HEK293T (cell line): ENCODE results near the gene FAM170B.

Experiments
- SP1 ChIP-seq: fragments of 450-650 bp; IDR thresholded peaks from 2 replicates; pipeline ENCODE4 v1.6.1; 2017
- SUZ12 ChIP-seq: fragments of 450-650 bp; IDR thresholded peaks from 2 replicates; pipeline ENCODE4 v1.6.1; 2016; ENCODE audit warnings: mild to moderate bottlenecking

- no peak for TF ChIP-seq SP1
- no peak for TF ChIP-seq SUZ12
These were observed 9.6 kb downstream of the FAM170B start for GRCh38 chr10:49123981-49124950.
